Measurements from ENCODE around the gene ELF5.

ELF5 gene

GRCh38 chr11:34445956-34446355, 67.6 kb downstream of the ELF5 start:
- Histone ChIP-seq H3K9me3 (ENCODE audit: insufficient read depth, low read depth, low read length) (no peaks in the 10 kb centered on the region), H3K27me3 (ENCODE audit: insufficient read depth, low read length) (no peaks in the 10 kb centered on the region), H3K27ac (ENCODE audit: low read length) (no peak overlapping the region), H3K4me3 (ENCODE audit: low read length) (no peak overlapping the region), H3K36me3 (ENCODE audit: insufficient read depth, low read depth, low read length) (no peaks in the 10 kb centered on the region; the same call in 1 of the 2 replicates), H3K9ac (ENCODE audit: low read depth, low read length) (no peak overlapping the region), H3K4me1 (ENCODE audit: insufficient read depth, low read length) (no peaks in the 10 kb centered on the region)

- Histone ChIP-seq H3K27ac (ENCODE audit: low read length) (no peak overlapping the region), H3K36me3 (ENCODE audit: insufficient read depth, low read depth, low read length) (no peaks in the 10 kb centered on the region), H3K27me3 (ENCODE audit: insufficient read depth, low read length) (no peaks in the 10 kb centered on the region), H3K4me3 (ENCODE audit: low read length) (no peak overlapping the region), H3K9ac (ENCODE audit: low read depth, low read length) (no peak overlapping the region), H3K9me3 (ENCODE audit: insufficient read depth, low read depth, low read length) (no peaks in the 10 kb centered on the region; the same call in 1 of the 2 replicates), H3K4me1 (ENCODE audit: insufficient read depth, low read length) (no peaks in the 10 kb centered on the region)
Observed at GRCh38 chr11:34444428-34444827, 69.2 kb downstream of the ELF5 start.

- H3K4me3 ChIP-seq (ENCODE audit: low read length): no peak overlapping the region
- H3K9ac ChIP-seq (ENCODE audit: low read depth, low read length): no peak overlapping the region
- no peaks in the 10 kb centered on the region for H3K36me3 ChIP-seq (ENCODE audit: insufficient read depth, low read depth, low read length)
- H3K27me3 ChIP-seq (ENCODE audit: insufficient read depth, low read length): no peaks in the 10 kb centered on the region
- H3K4me1 ChIP-seq (ENCODE audit: insufficient read depth, low read length): no peaks in the 10 kb centered on the region
- H3K27ac ChIP-seq (ENCODE audit: low read length): no peak overlapping the region
- H3K9me3 ChIP-seq (ENCODE audit: insufficient read depth, low read depth, low read length): no peaks in the 10 kb centered on the region; the same call in 1 of the 2 replicates
Observed at GRCh38 chr11:34443136-34443535, 70.5 kb downstream of the ELF5 start.

- H3K27ac ChIP-seq (ENCODE audit: low read length): no peak overlapping the region
- no peaks in the 10 kb centered on the region for H3K36me3 ChIP-seq (ENCODE audit: insufficient read depth, low read depth, low read length)
- H3K9ac ChIP-seq (ENCODE audit: low read depth, low read length): no peak overlapping the region
- no peaks in the 10 kb centered on the region for H3K27me3 ChIP-seq (ENCODE audit: insufficient read depth, low read length)
- H3K4me3 ChIP-seq (ENCODE audit: low read length): no peak overlapping the region
- H3K4me1 ChIP-seq (ENCODE audit: insufficient read depth, low read length): no peaks in the 10 kb centered on the region
- H3K9me3 ChIP-seq (ENCODE audit: insufficient read depth, low read depth, low read length): no peaks in the 10 kb centered on the region; the same call in 1 of the 2 replicates
Observed at GRCh38 chr11:34441814-34442213, 71.8 kb downstream of the ELF5 start.

DNA sequence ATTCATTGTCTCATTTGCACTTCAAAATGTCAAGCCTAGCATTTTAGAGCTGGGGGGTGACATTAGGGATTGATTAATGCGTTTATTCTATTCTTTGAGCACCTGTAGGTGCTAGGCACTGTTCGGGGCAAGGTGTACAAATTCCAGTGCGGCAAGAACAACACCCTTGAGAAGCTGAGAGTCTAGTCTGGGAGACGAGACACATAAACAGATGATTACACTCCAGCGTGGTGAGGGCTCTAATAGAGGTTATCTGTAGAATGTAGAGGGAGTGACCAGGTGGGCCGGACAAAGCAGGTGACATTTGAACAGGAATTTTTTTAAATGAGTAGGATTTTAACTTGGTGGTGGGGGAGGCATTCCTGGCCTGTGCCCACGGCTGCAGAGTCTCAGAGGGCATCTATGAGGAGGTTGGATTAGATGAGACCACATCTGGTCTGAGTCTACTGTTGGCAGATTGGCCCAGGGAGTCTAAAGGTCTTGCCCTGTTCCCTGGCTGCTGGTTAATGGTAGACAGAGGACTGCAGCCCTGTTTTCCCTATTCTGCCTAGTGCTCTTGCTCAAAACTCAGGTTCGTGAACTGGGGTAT, 73.9 kb downstream of the ELF5 start:
- Histone ChIP-seq H3K27ac (ENCODE audit: low read length) (no peak overlapping the region), H3K4me1 (ENCODE audit: insufficient read depth, low read length) (no peaks in the 10 kb centered on the region), H3K36me3 (ENCODE audit: insufficient read depth, low read depth, low read length) (no peaks in the 10 kb centered on the region), H3K9ac (ENCODE audit: low read depth, low read length) (peak overlapping the region; percentile 61; the same call in 1 of the 2 replicates), H3K9me3 (ENCODE audit: insufficient read depth, low read depth, low read length) (no peaks in the 10 kb centered on the region; the same call in 1 of the 2 replicates), H3K4me3 (ENCODE audit: low read length) (peak overlapping the region; percentile 73; the same call in 1 of the 2 replicates), H3K27me3 (ENCODE audit: insufficient read depth, low read length) (no peaks in the 10 kb centered on the region)

GRCh38 chr11:34438529-34439507, 74.8 kb downstream of the ELF5 start, which contains the start of gene CAT:
Gene CAT (plus strand): TSS chr11:34438934. CDS start chr11:34439014, 80 bp downstream.
- Histone ChIP-seq H3K36me3 (ENCODE audit: insufficient read depth, low read depth, low read length) (no peaks in the 10 kb centered on the region), H3K4me1 (ENCODE audit: insufficient read depth, low read length) (no peaks in the 10 kb centered on the region), H3K27me3 (ENCODE audit: insufficient read depth, low read length) (no peaks in the 10 kb centered on the region), H3K27ac (ENCODE audit: low read length) (no peak within 1 kb of the TSS), H3K4me3 (ENCODE audit: low read length) (peak within 1 kb of the TSS; percentile 73; the same call in 1 of the 2 replicates), H3K9me3 (ENCODE audit: insufficient read depth, low read depth, low read length) (no peaks in the 10 kb centered on the region; the same call in 1 of the 2 replicates), H3K9ac (ENCODE audit: low read depth, low read length) (peak within 1 kb of the TSS; percentile 61; the same call in 1 of the 2 replicates)

DNA sequence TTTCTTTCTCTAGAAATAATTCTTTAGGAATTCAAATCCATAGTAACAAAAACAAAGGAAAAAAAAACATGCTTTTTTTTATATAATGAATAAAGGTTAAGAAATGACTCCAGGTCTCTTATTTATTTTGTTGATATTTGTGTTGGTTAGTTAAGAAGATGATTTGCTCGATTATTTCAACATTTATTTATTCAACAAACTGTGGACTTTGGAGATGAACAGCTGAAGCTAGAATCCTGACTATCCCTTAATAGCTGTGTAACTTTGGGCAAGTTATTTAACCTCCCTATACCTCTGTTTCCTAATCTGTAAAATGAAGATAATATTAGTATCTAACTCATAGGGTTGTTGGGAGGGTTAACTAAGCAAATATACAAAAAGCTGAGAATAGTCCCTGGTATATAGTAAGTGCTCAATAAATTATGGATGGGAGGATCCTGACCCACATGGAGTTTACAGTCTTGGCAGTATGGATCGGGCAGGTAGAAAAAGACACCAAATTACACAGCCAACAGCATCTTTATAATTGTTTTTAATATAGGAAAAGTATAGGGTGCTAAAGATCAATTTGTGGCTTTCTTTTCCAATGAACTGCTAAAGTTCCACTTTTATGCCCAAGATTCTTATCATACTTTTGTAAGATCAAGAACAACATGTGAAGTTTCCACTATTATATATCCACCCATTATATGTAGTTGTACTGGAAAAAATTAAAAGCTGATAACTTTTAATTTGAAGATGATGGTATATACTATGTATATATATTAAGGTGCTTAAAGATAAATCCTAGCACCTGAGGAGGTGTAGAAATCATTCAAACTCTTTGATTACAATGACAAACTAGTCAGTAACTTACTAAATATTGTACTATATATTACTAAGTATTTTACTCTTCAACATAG, 76.1 kb downstream of the ELF5 start:
- H3K9me3 ChIP-seq (ENCODE audit: insufficient read depth, low read depth, low read length): no peaks in the 10 kb centered on the region; the same call in 1 of the 2 replicates
- H3K4me1 ChIP-seq (ENCODE audit: insufficient read depth, low read length): no peaks in the 10 kb centered on the region
- H3K27me3 ChIP-seq (ENCODE audit: insufficient read depth, low read length): no peaks in the 10 kb centered on the region
- H3K36me3 ChIP-seq (ENCODE audit: insufficient read depth, low read depth, low read length): no peaks in the 10 kb centered on the region
- no peak overlapping the region for H3K27ac ChIP-seq (ENCODE audit: low read length)
- H3K4me3 ChIP-seq (ENCODE audit: low read length): no peak overlapping the region
- no peak overlapping the region for H3K9ac ChIP-seq (ENCODE audit: low read depth, low read length)

GRCh38 chr11:34433899-34434298, 79.7 kb downstream of the ELF5 start:
- Histone ChIP-seq H3K36me3 (ENCODE audit: insufficient read depth, low read depth, low read length) (no peaks in the 10 kb centered on the region), H3K27me3 (ENCODE audit: insufficient read depth, low read length) (no peaks in the 10 kb centered on the region), H3K9me3 (ENCODE audit: insufficient read depth, low read depth, low read length) (no peaks in the 10 kb centered on the region), H3K4me1 (ENCODE audit: insufficient read depth, low read length) (no peaks in the 10 kb centered on the region), H3K27ac (ENCODE audit: low read length) (no peak overlapping the region), H3K4me3 (ENCODE audit: low read length) (no peak overlapping the region), H3K9ac (ENCODE audit: low read depth, low read length) (no peak overlapping the region)

- no peaks in the 10 kb centered on the region for H3K27me3 ChIP-seq (ENCODE audit: insufficient read depth, low read length)
- no peak overlapping the region for H3K4me3 ChIP-seq (ENCODE audit: low read length)
- no peaks in the 10 kb centered on the region for H3K36me3 ChIP-seq (ENCODE audit: insufficient read depth, low read depth, low read length)
- no peaks in the 10 kb centered on the region for H3K9me3 ChIP-seq (ENCODE audit: insufficient read depth, low read depth, low read length)
- no peak overlapping the region for H3K9ac ChIP-seq (ENCODE audit: low read depth, low read length)
- no peak overlapping the region for H3K27ac ChIP-seq (ENCODE audit: low read length)
- H3K4me1 ChIP-seq (ENCODE audit: insufficient read depth, low read length): no peaks in the 10 kb centered on the region
Observed at GRCh38 chr11:34432822-34433221, 80.8 kb downstream of the ELF5 start.

DNA sequence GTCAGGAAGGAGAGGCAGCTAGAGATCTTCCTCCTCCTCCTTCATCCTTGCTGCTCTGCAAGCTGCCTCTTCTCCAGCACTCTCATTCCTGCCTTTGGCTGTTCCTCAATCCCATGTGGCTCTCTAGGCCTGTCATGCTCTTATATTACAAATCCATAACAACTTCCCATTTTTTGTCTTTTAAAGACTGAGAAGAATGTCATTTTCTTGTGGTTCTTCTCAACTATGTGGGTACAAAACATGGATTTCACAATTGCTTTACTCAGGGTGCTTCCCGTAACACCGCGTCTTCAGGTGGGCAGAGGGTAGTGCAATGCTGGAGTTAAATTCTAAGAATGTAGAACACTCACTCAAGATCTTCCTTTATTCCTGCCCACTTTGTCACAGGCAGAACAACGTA, 81.6 kb downstream of the ELF5 start:
- Histone ChIP-seq H3K9me3 (ENCODE audit: insufficient read depth, low read depth, low read length) (no peaks in the 10 kb centered on the region), H3K27ac (ENCODE audit: low read length) (no peak overlapping the region), H3K9ac (ENCODE audit: low read depth, low read length) (no peak overlapping the region), H3K36me3 (ENCODE audit: insufficient read depth, low read depth, low read length) (no peaks in the 10 kb centered on the region), H3K4me1 (ENCODE audit: insufficient read depth, low read length) (no peaks in the 10 kb centered on the region), H3K27me3 (ENCODE audit: insufficient read depth, low read length) (no peaks in the 10 kb centered on the region), H3K4me3 (ENCODE audit: low read length) (no peak overlapping the region)
